Activated CD8-positive, alpha-beta memory T cell treated with anti-CD3 and anti-CD28 coated beads, Interleukin-2, amount 50 U/mL, for 24 hours (primary cell): ENCODE data around the gene LASP1NB.
"Not testable (repeated sequence)": the region's sequence is repeated elsewhere in the genome, so short reads cannot be mapped to it uniquely, and the experiment has no call there.

ENCODE experiments used
- DNase-seq: peaks from one replicate; pipeline ENCODE4 v3.0.0-alpha.2; 2020; ENCODE audit errors: extremely low read depth

Gene LASP1NB

GRCh38 chr17:38967290-38967738 is 41.9 kb downstream of the LASP1NB start, which contains the start of gene FBXO47:
TSS of gene FBXO47 (minus strand) at chr17:38967403. CDS start at chr17:38963025, 4,378 bp downstream.
- DNase-seq, result peak; percentile 68

GRCh38 chr17:38969281-38969680 is 43.9 kb downstream of the LASP1NB start:
- DNase-seq, result no peak

- no peak for DNase-seq
Observed at GRCh38 chr17:38970128-38970527, 44.7 kb downstream of the LASP1NB start.

GRCh38 chr17:38970804-38971203 is 45.4 kb downstream of the LASP1NB start:
- DNase-seq, result no peak

GRCh38 chr17:38976187-38976551 is 50.8 kb downstream of the LASP1NB start:
- not testable (repeated sequence) for DNase-seq

GRCh38 chr17:38978180-38978579 is 52.8 kb downstream of the LASP1NB start:
- DNase-seq, result no peak
